ENCODE measurements around the gene CRACDL. TPM values are rescaled to one million over a fixed set of nuclear protein-coding genes. Genes with fewer than 3 reads are reported as not detected.

Gene CRACDL
- total RNA-seq, 2 donors from 2014 or later: 4.1 to 20.8 TPM

GRCh38 chr2:98891591-98891990 lies 44.4 kb downstream of the CRACDL start:
- H3K27me3 ChIP-seq (replicated peaks; ENCODE audit: insufficient read depth): no peaks in the 10 kb centered on the region
- H3K4me1 ChIP-seq (replicated peaks): no peaks in the 10 kb centered on the region
- 53% methylated on average over 1 of the region's 1 CpG for WGBS
- no peak for TF ChIP-seq POLR2AphosphoS5 (IDR thresholded peaks at IDR 0.05)
- TF ChIP-seq POLR2A (IDR thresholded peaks at IDR 0.05): no peak
- no peak for TF ChIP-seq CTCF (IDR thresholded peaks at IDR 0.05)
- no peak overlapping the region for H3K4me3 ChIP-seq
- no peak overlapping the region for H3K27ac ChIP-seq
- DNase-seq (ENCODE audit: low spot score): no peak
- no peaks in the 10 kb centered on the region for H3K36me3 ChIP-seq
- intact Hi-C loops (cut with DNase I): no loop called here
- no peaks in the 10 kb centered on the region for H3K9me3 ChIP-seq

GRCh38 chr2:98886066-98886554 lies 49.9 kb downstream of the CRACDL start:
- H3K4me1 ChIP-seq (replicated peaks): no peaks in the 10 kb centered on the region
- DNase-seq (ENCODE audit: low spot score): no peak
- no peaks in the 10 kb centered on the region for H3K27me3 ChIP-seq (replicated peaks; ENCODE audit: insufficient read depth)
- H3K36me3 ChIP-seq: no peaks in the 10 kb centered on the region
- H3K4me3 ChIP-seq: no peak overlapping the region
- no peaks in the 10 kb centered on the region for H3K9me3 ChIP-seq
- WGBS: 98% methylated on average over 2 of the region's 2 CpGs
- intact Hi-C loops (cut with DNase I): no loop called here
- no peak overlapping the region for H3K27ac ChIP-seq
- TF ChIP-seq POLR2AphosphoS5 (IDR thresholded peaks at IDR 0.05): no peak

- Histone ChIP-seq H3K9me3 (no peaks in the 10 kb centered on the region), H3K4me1 (replicated peaks) (no peaks in the 10 kb centered on the region), H3K4me3 (no peak overlapping the region), H3K27ac (no peak overlapping the region), H3K27me3 (replicated peaks; ENCODE audit: insufficient read depth) (no peaks in the 10 kb centered on the region), H3K36me3 (no peaks in the 10 kb centered on the region)
- no peak for DNase-seq (ENCODE audit: low spot score)
- TF ChIP-seq POLR2A (IDR thresholded peaks at IDR 0.05): no peak
- TF ChIP-seq POLR2AphosphoS5 (IDR thresholded peaks at IDR 0.05): no peak
- no peak for TF ChIP-seq CTCF (IDR thresholded peaks at IDR 0.05)
- WGBS: 85% methylated on average over 2 of the region's 2 CpGs
- intact Hi-C loops (cut with DNase I): no loop called here
Measured at GRCh38 chr2:98884658-98885057, 51.4 kb downstream of the CRACDL start.

DNA sequence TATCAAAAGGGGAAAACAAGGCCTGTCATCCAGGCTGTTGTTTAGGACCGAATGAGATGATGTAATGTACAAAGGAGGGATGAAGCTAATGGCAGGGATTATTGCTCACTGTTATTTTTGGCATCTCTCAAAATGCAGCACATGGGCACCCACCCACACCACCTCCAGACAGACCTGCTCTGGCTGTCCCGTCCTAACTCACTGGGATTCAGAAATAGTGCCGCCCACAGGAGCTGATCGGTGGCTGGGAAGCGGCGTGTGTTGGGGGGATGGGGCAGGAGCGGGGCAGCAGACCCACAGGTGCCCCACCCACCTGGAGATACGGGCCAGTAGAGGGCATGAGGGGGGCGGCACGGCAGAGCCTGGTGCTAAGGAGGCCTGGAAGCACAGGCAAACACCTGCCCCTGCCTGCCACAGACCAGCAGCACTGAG lies 52.2 kb downstream of the CRACDL start:
- 72% methylated on average over 10 of the region's 10 CpGs for WGBS
- no peaks in the 10 kb centered on the region for H3K27me3 ChIP-seq (replicated peaks; ENCODE audit: insufficient read depth)
- H3K27ac ChIP-seq: no peak overlapping the region
- H3K4me1 ChIP-seq (replicated peaks): no peaks in the 10 kb centered on the region
- no peaks in the 10 kb centered on the region for H3K9me3 ChIP-seq
- intact Hi-C loops (cut with DNase I): no loop called here
- H3K4me3 ChIP-seq: no peak overlapping the region
- H3K36me3 ChIP-seq: no peaks in the 10 kb centered on the region
- TF ChIP-seq POLR2A (IDR thresholded peaks at IDR 0.05): no peak
- no peak for TF ChIP-seq CTCF (IDR thresholded peaks at IDR 0.05)
- no peak for TF ChIP-seq POLR2AphosphoS5 (IDR thresholded peaks at IDR 0.05)
- DNase-seq (ENCODE audit: low spot score): no peak

- Histone ChIP-seq H3K27me3 (replicated peaks; ENCODE audit: insufficient read depth) (no peaks in the 10 kb centered on the region), H3K4me3 (no peak overlapping the region), H3K9me3 (no peaks in the 10 kb centered on the region), H3K4me1 (replicated peaks) (no peaks in the 10 kb centered on the region), H3K27ac (no peak overlapping the region), H3K36me3 (no peaks in the 10 kb centered on the region)
- DNase-seq (ENCODE audit: low spot score): no peak
- TF ChIP-seq POLR2AphosphoS5 (IDR thresholded peaks at IDR 0.05) (no peak), POLR2A (IDR thresholded peaks at IDR 0.05) (no peak), CTCF (IDR thresholded peaks at IDR 0.05) (no peak)
- WGBS: 84% methylated on average over 11 of the region's 11 CpGs
- intact Hi-C loops (cut with DNase I): no loop called here
Measured at GRCh38 chr2:98882971-98883779, 52.9 kb downstream of the CRACDL start.

Measured in prostate gland (tissue), 2 donors.